GM12891 (cell line): Measurements from ENCODE around the gene FKBP15.

Experiments used
- PAX5 ChIP-seq: IDR thresholded peaks from 2 replicates; pipeline ENCODE4 v1.6.1; 2011; ENCODE audit warnings: low read length, moderate library complexity, mild to moderate bottlenecking; ENCODE audit not compliant: insufficient read depth, severe bottlenecking
- POLR2A ChIP-seq: IDR thresholded peaks from 2 replicates; pipeline ENCODE4 v1.6.1; 2011; ENCODE audit warnings: low read depth, low read length, control low read depth
- POLR2AphosphoS5 ChIP-seq: IDR thresholded peaks from 2 replicates; pipeline ENCODE4 v1.6.1; 2011; ENCODE audit warnings: low read depth, low read length, control low read depth

DNA sequence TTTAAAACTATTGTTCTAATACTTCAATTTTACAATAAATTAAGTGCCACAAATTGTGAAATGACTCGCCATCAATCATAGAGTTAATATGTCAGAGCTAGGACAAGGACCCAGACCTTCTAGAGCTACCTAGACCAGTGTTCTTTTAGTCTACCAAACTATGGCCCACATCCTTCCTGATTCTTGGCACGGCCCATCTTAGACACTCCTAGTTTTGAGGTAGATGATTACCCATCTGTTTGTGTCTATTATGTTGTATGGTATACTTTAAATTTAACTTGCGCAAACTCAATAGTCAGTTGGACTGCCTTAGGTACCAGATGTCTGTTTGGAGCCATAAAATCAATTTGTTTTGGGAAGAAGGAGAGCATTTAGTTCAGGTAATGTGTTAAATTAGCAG is 36.8 kb upstream of the FKBP15 start:
- TF ChIP-seq POLR2A (no peak), PAX5 (no peak), POLR2AphosphoS5 (no peak)
